ENCODE measurements around the gene ANTXRL. TPM values are rescaled to one million over a fixed set of nuclear protein-coding genes. Genes with fewer than 3 reads are reported as not detected.

ANTXRL gene
- total and polyA plus RNA-seq, 2 experiments from 2014 or later: not detected

GRCh38 chr10:46287846-46288477 is 1.2 kb downstream of the ANTXRL start:
- no peaks in the 10 kb centered on the region for H4K20me1 ChIP-seq (replicated peaks; ENCODE audit: insufficient read depth)
- peaks cover 24% of the 10 kb centered on the region for H3K27me3 Mint-ChIP-seq (ENCODE audit: insufficient read depth, low read depth, poor library complexity)
- H3K79me2 ChIP-seq (replicated peaks; ENCODE audit: insufficient read depth): no peaks in the 10 kb centered on the region
- H3K4me2 ChIP-seq: no peak overlapping the region; the same call in 1 of the 2 replicates
- no peaks in the 10 kb centered on the region for H3K36me3 Mint-ChIP-seq (ENCODE audit: low read depth)
- no peak overlapping the region for H3K27ac Mint-ChIP-seq
- TF ChIP-seq EZH2phosphoT487 (IDR thresholded peaks at IDR 0.05; ENCODE audit: unreplicated experiment) (no peak), EZH2 (IDR thresholded peaks at IDR 0.05; ENCODE audit: low read depth, unreplicated experiment) (no peak), POLR2AphosphoS5 (IDR thresholded peaks at IDR 0.05; ENCODE audit: low read depth) (no peak), JUNB (IDR thresholded peaks at IDR 0.05; ENCODE audit: unreplicated experiment) (no peak), ZNF462 (CRISPR knock-in tag; IDR thresholded peaks at IDR 0.05) (no peak), ZNF114 (CRISPR knock-in tag; IDR thresholded peaks at IDR 0.05) (no peak), STAT1 (IDR thresholded peaks at IDR 0.05; ENCODE audit: unreplicated experiment) (no peak)
- H3K4me1 ChIP-seq (ENCODE audit: insufficient read depth): peaks cover 18% of the 10 kb centered on the region
- H2AFZ ChIP-seq: no peak overlapping the region
- ATAC-seq (no peak), DNase-seq (ENCODE audit: low spot score) (no peak)
- H3K4me1 Mint-ChIP-seq: peaks cover 33% of the 10 kb centered on the region
- H3K27me3 ChIP-seq (ENCODE audit: insufficient read depth): peaks cover 26% of the 10 kb centered on the region
- H3K4me3 Mint-ChIP-seq: no peak overlapping the region
- H3K9me2 ChIP-seq (ENCODE audit: insufficient read depth): no peaks in the 10 kb centered on the region; the same call in 1 of the 2 replicates
- no peak overlapping the region for H3K27ac ChIP-seq (ENCODE audit: low read depth)
- H3K4me3 ChIP-seq: no peak overlapping the region
- H3K36me3 ChIP-seq (ENCODE audit: insufficient read depth): no peaks in the 10 kb centered on the region
- no peaks in the 10 kb centered on the region for H3F3A ChIP-seq (replicated peaks; ENCODE audit: low read depth)
- no peaks in the 10 kb centered on the region; the same call in 2 of the 3 replicates for H3K9me3 Mint-ChIP-seq

Data from GM23338 (cell line).